ENCODE measurements around the gene CABLES1.

The CABLES1 gene

GRCh38 chr18:23196119-23197007, 61.1 kb downstream of the CABLES1 start:
- DNase-seq, result no peak

- no peak for DNase-seq
These were observed 63.0 kb downstream of the CABLES1 start for GRCh38 chr18:23198217-23198845.

- DNase-seq, result no peak
These were observed 65.5 kb downstream of the CABLES1 start for GRCh38 chr18:23200756-23201155.

GRCh38 chr18:23201741-23202140, 66.5 kb downstream of the CABLES1 start:
- no peak for DNase-seq

GRCh38 chr18:23203891-23204432, 68.7 kb downstream of the CABLES1 start:
- no peak for DNase-seq

GRCh38 chr18:23204589-23205235, 69.4 kb downstream of the CABLES1 start:
- DNase-seq, result peak; percentile 37

- no peak for DNase-seq
These were observed 70.7 kb downstream of the CABLES1 start for GRCh38 chr18:23205980-23206379.

- no peak for DNase-seq
These were observed 72.1 kb downstream of the CABLES1 start for GRCh38 chr18:23207191-23207955.

- no peak for DNase-seq
These were observed 72.7 kb downstream of the CABLES1 start for GRCh38 chr18:23207994-23208393.

GRCh38 chr18:23208600-23208999, 73.3 kb downstream of the CABLES1 start:
- DNase-seq, result no peak

GRCh38 chr18:23209031-23209430, 73.7 kb downstream of the CABLES1 start:
- DNase-seq, result no peak

- no peak for DNase-seq
These were observed 74.5 kb downstream of the CABLES1 start for GRCh38 chr18:23209796-23210195.

GRCh38 chr18:23210526-23210925, 75.2 kb downstream of the CABLES1 start:
- DNase-seq, result no peak

GRCh38 chr18:23211146-23211545, 75.9 kb downstream of the CABLES1 start:
- DNase-seq, result no peak

GRCh38 chr18:23212161-23212560, 76.9 kb downstream of the CABLES1 start:
- DNase-seq, result no peak

- no peak for DNase-seq
These were observed 77.9 kb downstream of the CABLES1 start for GRCh38 chr18:23213200-23213599.

- DNase-seq, result no peak
These were observed 82.5 kb downstream of the CABLES1 start for GRCh38 chr18:23217781-23218180.

GRCh38 chr18:23220355-23220754, 85.1 kb downstream of the CABLES1 start:
- no peak for DNase-seq

- no peak for DNase-seq
These were observed 88.4 kb downstream of the CABLES1 start for GRCh38 chr18:23223641-23224040.

GRCh38 chr18:23225503-23225902, 90.2 kb downstream of the CABLES1 start:
- DNase-seq, result no peak

GRCh38 chr18:23226391-23226790, 91.1 kb downstream of the CABLES1 start:
- no peak for DNase-seq

- DNase-seq, result peak; percentile 66
These were observed 91.8 kb downstream of the CABLES1 start for GRCh38 chr18:23226930-23227725.

Data from suppressor macrophage treated with lipopolysaccharide for 4 hours (primary cell).